Motor neuron (in vitro differentiated cells): ENCODE data around the gene NEAT1. TPM values are rescaled to one million over a fixed set of nuclear protein-coding genes. Genes with fewer than 3 reads are reported as not detected.

Experiments
- ATAC-seq, 8 experiments: fragments of 200-7000 bp; cut with Tn5 transposase; replicated peaks in 6 of 8; 2 replicates each; pipeline ENCODE4 v1.8.0; 2021; ENCODE audit warnings: mild to moderate bottlenecking in 8 of 8, moderate library complexity in 8 of 8
- H3K27ac ChIP-seq, 2 donors: fragments of 250-450 bp; sonication (Bioruptor Pico); 2 replicates each; pipeline ENCODE4 v1.9.0; 2021; ENCODE audit warnings: antibody characterized with exemption in 2 of 2, mild to moderate bottlenecking in 2 of 2, moderate library complexity in 1 of 2
- H3K4me1 ChIP-seq, 2 donors: fragments of 250-450 bp; sonication (Bioruptor Pico); replicated peaks in 1 of 2; 2 replicates each; pipeline ENCODE4 v1.6.1; 2021; ENCODE audit warnings: antibody characterized with exemption in 2 of 2, mild to moderate bottlenecking in 2 of 2, moderate library complexity in 1 of 2
- H3K4me3 ChIP-seq, 5 donors: fragments of 250-450 bp; sonication (Bioruptor Pico); 2 replicates each; pipeline ENCODE4 v1.9.0; 2021; ENCODE audit warnings: antibody characterized with exemption in 5 of 5, mild to moderate bottlenecking in 5 of 5, moderate library complexity in 4 of 5
- WGBS, 10 experiments: fragments of 450-650 bp; shearing (Covaris generic); methylation state at CpG; one replicate each; pipeline ENCODE4 v1.0.0; 2022; 5-methylcytosine and 5-hydroxymethylcytosine counted together
- in situ Hi-C, 9 experiments: fragments of 400-800 bp; cut with MboI; loops; one replicate each; pipeline ENCODE4 v1.15.0; 2021; ENCODE audit warnings: low sequenced_read_pairs in 9 of 9, low pct_unique_long_range_greater_than_20kb in 2 of 9; ENCODE audit not compliant: unreplicated experiment in 9 of 9
- total RNA-seq, 8 experiments: library from RNA; unstranded; fragments of 300-600 nt; gene quantifications; 2 replicates each; pipeline versions ENCODE4 v1.2.3 to v1.2.4, GENCODE V29; 2022

NEAT1 gene
- total RNA-seq, 8 experiments from 2014 or later, result 10.9 to 1,983 (median 59.7) TPM

DNA sequence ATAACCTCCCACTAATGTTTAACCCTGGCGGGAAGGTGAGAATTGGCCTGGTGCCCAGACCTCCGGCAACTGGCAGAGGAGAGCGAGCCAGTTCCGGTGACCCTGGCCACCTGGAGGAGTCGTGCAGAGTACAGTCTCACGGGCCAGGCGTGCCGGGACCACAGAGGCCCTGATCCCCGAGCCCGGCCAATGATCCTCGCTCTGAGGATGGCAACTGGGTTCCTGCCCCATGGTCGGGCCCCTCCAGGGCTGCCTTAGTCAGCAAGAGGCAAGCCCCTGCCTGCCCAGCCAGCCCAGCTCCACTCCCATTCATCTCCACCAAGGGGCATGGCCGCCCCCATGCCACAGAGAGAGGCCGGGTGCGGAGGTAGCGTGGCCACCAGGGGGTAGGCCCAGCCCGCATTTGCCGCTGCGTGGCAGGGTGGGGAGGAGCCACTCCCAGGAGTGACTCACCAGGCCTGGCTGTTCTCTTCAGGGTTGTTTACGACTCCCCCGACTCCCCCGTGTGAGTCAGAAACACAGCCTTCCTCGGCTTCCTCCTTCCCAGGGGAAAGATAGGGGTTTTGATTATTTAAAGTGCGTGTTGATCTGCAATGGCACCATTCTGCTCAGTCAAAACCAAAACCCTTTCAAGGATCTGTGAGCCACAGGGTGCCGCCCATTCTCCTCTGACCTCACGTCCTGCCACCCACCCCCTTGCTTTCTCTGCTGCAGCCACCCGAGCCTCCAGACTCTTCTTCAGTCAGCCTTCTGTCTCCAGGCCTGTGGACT, 40.4 kb upstream of the NEAT1 start, which contains the start of gene SLC25A45:
Gene SLC25A45, minus strand, starts transcription at position 614 of the 771 bp plus-strand sequence. CDS start 695 bp downstream, outside the sequence.
- ATAC-seq, result peak; percentile 80 to 93 (median 90)
- peak within 1 kb of the TSS; percentile 82 to 94 for H3K27ac ChIP-seq
- in situ Hi-C loops, result no loop called here
- peak within 1 kb of the TSS in 3 of 5 donors; percentile 5 to 11 (median 8) for H3K4me3 ChIP-seq
- 0 to 60% (median 0%) methylated on average over 1 to 2 of the region's 27 CpGs; no CpG with 5 or more reads in 5 of the 10 experiments for WGBS, 10 experiments
- peaks cover 31 to 34% of the 10 kb centered on the region in 2 donors for H3K4me1 ChIP-seq

DNA sequence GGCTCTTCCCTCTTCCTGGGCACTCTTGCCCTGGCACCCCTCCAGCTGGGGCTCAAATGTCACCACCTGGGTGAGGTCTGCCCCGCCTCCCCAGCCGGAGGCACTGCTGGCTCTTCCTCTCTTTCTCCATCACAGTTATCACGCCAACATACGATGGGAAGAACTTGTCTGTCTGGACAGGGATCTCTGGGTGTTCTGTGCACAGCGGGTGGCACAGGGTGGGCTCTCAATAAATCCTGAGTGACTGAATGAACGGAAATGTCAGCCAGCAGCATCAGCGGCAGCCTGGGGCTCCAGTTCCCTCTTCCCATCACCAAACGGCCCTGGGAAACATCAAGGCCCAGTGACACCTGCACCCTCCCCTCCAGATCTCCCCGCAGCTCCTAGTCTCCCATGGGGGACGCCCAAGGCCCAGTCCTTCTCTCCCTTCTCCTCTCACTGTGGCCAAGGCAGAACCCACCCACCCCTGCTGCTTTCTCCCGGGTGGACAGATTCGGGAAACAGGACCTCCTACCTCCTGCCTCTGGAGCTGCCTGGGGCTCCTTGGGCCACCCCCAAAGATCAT, 39.7 kb upstream of the NEAT1 start:
- WGBS, 10 experiments, result 0 to 100% (median 13%) methylated on average over 1 to 3 of the region's 12 CpGs; no CpG with 5 or more reads in 7 of the 10 experiments
- no peak for ATAC-seq
- Histone ChIP-seq H3K4me3 (peak overlapping the region in 2 of 5 donors; percentile 0 to 11), H3K4me1 (peaks cover 32 to 36% of the 10 kb centered on the region in 2 donors), H3K27ac (peak overlapping the region; percentile 82 to 94)
- in situ Hi-C loops, result no loop called here

DNA sequence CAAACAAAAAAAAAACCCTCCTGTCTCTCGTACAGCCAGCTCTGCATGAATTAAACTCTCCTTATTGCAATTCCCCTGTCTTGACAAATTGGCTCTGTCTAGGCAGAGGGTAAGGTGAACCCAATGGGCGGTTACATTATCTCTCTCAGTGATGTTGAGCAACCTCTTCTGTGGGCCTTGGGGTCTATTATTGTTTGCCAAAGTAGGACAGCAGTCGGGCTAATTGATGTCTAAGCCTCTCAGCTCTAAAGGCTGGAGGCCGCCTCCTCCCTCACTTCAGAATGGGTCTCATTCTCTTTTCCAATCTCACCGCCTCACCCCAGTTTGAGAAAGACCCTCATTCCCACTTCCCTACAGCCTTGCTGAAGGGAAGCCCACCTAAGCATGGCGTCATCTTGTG, 38.8 kb upstream of the NEAT1 start:
- no peak for ATAC-seq
- in situ Hi-C loops, result no loop called here
- Histone ChIP-seq H3K27ac (no peak overlapping the region), H3K4me3 (no peak overlapping the region), H3K4me1 (peaks cover 27 to 31% of the 10 kb centered on the region in 2 donors)
- WGBS, 10 experiments, result 50 to 100% (median 76%) methylated on average over 1 to 6 of the region's 6 CpGs; no CpG with 5 or more reads in 3 of the 10 experiments

DNA sequence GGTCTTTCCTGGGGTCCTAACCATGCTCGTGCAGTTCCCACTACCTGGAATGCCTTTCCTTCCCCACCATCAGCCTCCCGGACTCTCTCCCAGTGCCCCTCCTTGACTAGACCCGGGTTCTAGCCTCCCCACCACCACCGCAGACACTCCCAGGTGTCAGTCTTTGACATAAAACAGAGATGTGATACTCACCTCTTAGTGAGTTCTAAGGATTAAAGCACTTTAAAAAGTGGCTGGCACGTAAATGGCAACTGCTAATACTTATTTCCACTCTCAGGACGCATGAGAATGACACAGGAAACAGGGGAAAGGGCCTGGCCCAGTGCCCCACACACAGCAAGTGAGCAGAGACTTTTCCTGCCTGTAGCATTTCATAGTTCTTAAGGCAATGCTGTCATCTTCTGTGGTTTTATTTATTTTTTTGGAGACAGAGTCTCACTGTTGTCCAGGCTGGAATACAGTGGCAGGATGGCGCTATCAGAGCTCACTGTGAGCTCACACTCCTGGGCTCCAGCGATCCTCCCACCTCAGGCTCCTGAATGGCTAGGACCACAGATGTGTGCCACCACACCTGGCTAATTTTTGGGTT, 38.2 kb upstream of the NEAT1 start:
- no peak overlapping the region for H3K27ac ChIP-seq
- no peak for ATAC-seq
- H3K4me1 ChIP-seq, result peaks cover 26 to 31% of the 10 kb centered on the region in 2 donors
- in situ Hi-C loops, result no loop called here
- WGBS, 10 experiments, result 50 to 100% (median 88%) methylated on average over 1 to 4 of the region's 8 CpGs; no CpG with 5 or more reads in 3 of the 10 experiments
- no peak overlapping the region for H3K4me3 ChIP-seq

DNA sequence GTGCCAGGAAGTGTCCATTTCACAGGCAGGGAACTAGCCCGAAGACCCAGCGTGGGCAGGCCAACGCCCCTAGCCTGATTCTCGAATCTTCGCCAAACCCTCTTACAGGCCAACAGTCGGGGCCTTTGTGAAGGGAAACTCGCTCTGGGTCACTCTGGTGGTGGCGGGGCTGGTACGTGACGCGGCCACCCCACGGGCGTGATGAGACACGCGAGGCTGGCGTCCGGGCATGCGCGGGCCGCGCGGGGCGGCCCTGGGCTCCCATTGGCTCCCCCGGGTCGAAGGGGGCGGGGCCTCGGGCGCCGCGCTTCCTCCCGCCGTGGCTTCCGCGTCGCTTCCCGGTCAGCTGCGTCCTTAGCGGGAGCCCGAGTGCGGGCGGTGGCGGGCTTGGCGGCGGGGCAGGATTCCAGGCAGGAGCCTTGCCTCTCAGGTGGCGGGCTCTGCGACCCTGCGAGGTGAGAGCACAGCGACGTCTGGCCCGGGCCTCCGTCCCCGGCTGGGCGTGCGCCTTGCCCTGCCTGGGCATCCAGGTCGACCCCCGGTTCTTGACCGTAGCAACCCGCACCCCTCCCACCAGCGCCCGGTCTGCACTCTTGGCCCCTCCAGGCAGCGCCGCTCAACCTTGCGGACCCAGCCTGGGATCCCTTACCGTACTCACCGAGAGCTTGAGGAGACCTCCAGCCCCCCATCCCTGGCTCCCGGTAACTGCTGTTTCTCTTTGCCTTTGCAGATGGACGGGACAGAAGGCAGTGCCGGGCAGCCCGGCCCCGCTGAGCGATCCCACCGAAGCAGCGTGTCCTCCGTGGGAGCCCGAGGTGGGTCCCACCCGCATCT, 36.1 kb upstream of the NEAT1 start, which contains the start of gene FRMD8:
Gene FRMD8, plus strand, starts transcription at position 331 of the 834 bp plus-strand sequence. Its CDS starts 400 bp downstream, at position 731.
- peak within 1 kb of the TSS; percentile 56 to 76 (median 67) for H3K4me3 ChIP-seq

DNA sequence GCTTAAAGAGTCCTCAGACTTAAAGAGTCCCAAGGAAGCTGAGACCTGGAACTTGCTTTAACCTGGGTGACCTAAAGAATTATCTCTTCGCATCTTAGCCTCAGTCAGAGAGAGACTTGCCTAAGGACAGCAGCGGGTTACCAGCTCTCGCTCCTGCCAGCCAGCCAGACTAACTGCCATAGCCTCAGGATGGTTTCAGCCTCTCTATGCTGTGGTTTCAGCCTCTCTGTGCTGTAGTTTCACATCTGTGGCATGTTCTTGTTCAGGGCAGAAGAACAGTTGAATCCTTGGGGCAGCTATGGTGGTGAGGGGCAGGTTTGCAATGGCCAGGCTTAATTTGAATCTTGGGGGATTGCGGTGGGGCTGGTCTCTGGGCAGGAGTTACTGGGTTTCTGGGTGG, 33.9 kb upstream of the NEAT1 start:
- Histone ChIP-seq H3K27ac (no peak overlapping the region), H3K4me1 (peaks cover 7 to 8% of the 10 kb centered on the region in 2 donors), H3K4me3 (no peak overlapping the region)
- no peak for ATAC-seq
- WGBS, 10 experiments, result 83 to 100% (median 92%) methylated on average over 1 to 3 of the region's 4 CpGs; no CpG with 5 or more reads in 6 of the 10 experiments
- in situ Hi-C loops, result no loop called here

More for the DNA sequence above, 36.1 kb upstream of the NEAT1 start, which contains the start of gene FRMD8:
- peak; percentile 34 to 61 (median 58) for ATAC-seq
- Histone ChIP-seq H3K27ac (peak within 1 kb of the TSS; percentile 49 to 73), H3K4me1 (peaks cover 25 to 27% of the 10 kb centered on the region in 2 donors)
- 0 to 47% (median 4%) methylated on average over 1 to 7 of the region's 76 CpGs; no CpG with 5 or more reads in 6 of the 10 experiments for WGBS, 10 experiments
- in situ Hi-C loops, result no loop called here

DNA sequence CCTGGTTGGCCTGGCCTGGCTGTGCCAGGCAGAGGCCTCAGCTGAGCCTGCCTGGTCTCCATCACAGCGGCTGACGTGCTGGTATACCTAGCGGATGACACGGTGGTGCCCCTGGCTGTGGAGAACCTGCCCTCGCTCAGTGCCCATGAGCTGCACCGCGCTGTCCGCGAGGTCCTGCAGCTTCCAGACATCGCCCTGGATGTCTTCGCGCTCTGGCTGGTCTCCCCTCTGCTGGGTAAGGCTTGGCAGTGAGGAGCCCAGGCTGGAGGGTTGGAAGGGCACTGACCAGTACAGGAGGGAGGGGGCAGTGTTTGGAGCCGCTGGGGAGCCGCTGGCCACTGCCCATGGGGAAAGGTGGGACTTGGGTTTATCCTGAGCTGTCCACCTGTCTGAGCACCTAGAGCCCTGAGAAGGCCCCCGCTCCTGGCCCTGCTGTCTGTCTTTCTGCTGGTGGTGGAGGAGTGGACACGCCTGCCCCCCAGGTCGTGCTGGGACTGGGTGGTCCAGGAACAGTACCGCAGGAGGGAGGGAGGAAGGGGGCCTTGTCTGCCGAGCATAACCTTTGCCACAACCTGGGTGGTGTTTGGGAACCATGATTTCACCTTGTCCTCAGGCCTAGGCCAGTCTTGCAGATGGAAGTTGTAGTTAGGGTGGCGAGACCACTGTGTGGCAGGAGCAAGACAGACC, 33.2 kb upstream of the NEAT1 start:
- no peak overlapping the region for H3K4me3 ChIP-seq
- no peak for ATAC-seq
- peaks cover 7 to 8% of the 10 kb centered on the region in 2 donors for H3K4me1 ChIP-seq
- in situ Hi-C loops, result no loop called here
- 60 to 100% (median 95%) methylated on average over 2 to 10 of the region's 20 CpGs; no CpG with 5 or more reads in 6 of the 10 experiments for WGBS, 10 experiments
- no peak overlapping the region for H3K27ac ChIP-seq

DNA sequence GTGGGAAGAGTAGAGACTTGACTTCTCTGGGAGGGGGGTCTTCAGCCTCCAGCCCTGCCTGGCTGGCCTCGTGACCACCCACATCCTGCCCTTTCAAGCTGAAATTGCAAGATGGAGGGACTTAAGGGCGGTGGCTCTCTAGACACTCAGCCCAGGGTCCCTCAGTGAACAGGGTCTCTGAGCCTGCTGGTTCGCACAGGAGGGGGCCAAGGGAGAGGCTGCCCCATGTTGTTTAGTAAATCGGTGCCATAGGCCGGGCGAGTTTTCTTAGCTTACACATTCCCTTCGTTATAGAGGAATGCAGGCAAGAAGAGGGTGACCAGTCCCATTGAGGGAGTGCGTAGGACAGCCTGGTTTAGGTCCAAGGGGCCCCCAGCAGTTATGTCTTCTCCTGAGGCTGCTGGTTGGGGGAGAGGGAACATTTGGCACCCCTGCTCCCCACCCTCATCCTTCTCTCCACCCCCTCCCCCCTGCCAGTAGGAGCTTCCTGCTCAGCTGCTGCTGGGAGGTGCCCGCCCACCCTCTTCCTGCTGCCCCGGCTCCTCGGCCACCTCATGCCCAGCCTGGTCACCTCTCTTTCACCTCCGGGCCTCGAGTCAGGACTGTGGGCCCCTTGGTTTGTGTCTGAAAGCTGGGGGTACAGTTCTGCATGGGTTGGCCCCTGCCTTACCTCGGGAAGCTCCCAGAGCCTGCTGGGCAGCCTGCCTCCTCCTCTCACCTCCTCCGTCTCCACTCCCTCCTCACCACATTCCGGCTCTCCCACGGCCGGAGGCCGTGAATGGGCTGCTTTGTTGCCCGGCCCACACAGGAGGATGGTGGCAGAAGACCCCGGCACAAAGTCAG, 32.3 kb upstream of the NEAT1 start:
- Histone ChIP-seq H3K4me1 (peaks cover 7 to 8% of the 10 kb centered on the region in 2 donors), H3K27ac (no peak overlapping the region), H3K4me3 (no peak overlapping the region)
- WGBS, 10 experiments, result 0 to 100% (median 54%) methylated on average over 1 to 5 of the region's 21 CpGs; no CpG with 5 or more reads in 5 of the 10 experiments
- peak in 2 of 8 experiments; percentile 7 to 8 for ATAC-seq
- in situ Hi-C loops, result no loop called here

DNA sequence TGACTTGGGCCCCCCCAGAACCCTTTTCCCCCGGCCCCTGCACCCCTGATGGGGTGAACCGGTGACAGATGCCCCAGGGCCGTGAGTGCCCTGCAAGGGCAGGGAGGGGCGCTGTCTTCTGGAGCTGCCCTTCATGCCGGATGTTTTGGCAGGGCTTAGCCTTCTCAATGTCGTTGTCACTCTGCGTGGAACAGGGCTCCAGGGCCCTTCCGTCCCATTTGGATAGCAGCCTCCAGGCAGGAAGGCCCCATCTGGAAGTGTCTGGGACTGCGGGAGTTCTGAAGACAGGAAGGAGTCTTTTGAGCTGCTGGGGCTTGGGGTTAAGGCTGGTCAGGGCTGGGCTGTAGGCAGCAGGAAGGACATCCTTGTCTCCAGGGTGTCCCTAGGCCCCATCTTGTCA, 31.6 kb upstream of the NEAT1 start:
- in situ Hi-C loops, result no loop called here
- WGBS, 10 experiments, result 0 to 80% (median 57%) methylated on average over 1 to 4 of the region's 9 CpGs; no CpG with 5 or more reads in 6 of the 10 experiments
- ATAC-seq, result peak in 3 of 8 experiments; percentile 4

DNA sequence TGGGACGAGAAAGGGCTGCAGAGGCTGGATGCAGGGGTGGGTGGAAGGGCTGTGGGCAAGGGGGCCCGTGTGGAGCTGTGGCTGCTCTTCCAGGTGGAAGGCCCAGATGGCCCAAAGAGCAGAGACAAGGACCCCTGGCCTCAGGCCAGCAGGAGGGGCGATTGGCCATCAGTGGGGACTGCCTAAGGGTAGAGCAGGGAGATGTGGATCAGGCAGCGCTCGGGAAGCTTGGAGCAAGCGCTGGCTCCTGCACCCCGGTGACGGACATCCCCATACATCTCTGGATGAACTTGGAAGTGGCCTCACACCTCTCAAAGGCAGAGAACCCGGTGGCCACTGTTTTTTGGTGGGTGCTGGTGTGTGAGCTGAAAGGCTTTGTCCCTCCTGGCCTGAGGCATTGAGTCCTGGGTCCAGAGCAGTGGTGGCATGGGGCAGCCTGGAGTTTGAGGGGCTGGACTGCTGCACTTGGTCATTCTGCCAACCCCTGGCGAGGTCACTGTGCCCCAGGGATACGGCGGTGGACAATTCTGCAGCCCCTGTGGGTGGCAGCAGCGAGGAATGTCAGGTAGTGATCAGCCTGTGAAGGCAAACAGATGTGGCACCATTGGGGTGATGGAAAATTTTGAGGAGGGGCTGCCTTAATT, 30.3 kb upstream of the NEAT1 start:
- no peak overlapping the region for H3K4me3 ChIP-seq
- peaks cover under 1 to 1% of the 10 kb centered on the region in 2 donors for H3K4me1 ChIP-seq
- WGBS, 10 experiments, result 85 to 90% methylated on average over 6 to 8 of the region's 13 CpGs; no CpG with 5 or more reads in 8 of the 10 experiments
- in situ Hi-C loops, result no loop called here
- ATAC-seq, result no peak
- no peak overlapping the region for H3K27ac ChIP-seq

More for the DNA sequence above, 31.6 kb upstream of the NEAT1 start:
- Histone ChIP-seq H3K4me1 (peaks cover 6% of the 10 kb centered on the region in 2 donors), H3K27ac (no peak overlapping the region), H3K4me3 (no peak overlapping the region)

DNA sequence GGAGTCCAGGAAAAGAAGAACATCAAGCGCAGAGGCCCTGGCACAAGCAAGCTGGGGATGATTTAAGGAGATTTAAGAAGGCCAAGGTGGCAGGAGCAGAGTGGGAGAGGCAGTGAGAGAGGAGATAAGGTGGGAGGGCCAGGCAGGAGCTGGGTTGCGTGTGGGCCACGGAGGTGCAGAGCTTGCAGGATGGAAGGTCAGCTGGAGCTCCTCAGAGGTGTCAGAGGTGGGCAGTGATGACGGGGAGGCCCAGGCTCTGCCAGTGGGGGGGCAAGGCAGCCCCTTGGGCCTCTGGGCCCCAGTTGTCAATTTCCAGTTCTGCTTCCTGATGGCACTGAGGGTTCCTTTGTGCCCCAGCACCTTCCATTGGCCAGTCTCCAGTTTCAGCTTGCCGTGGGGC, 29.7 kb upstream of the NEAT1 start:
- H3K4me1 ChIP-seq, result no peaks in the 10 kb centered on the region
- WGBS, 10 experiments, result 75 to 100% (median 94%) methylated on average over 1 to 2 of the region's 5 CpGs; no CpG with 5 or more reads in 5 of the 10 experiments
- ATAC-seq, result no peak
- in situ Hi-C loops, result no loop called here
- no peak overlapping the region for H3K4me3 ChIP-seq
- no peak overlapping the region for H3K27ac ChIP-seq
